BLaER1 treated with 17β-estradiol and CSF1 and Interleukin-3, amounts not matched to agents 10 nM and 100 nM (cell line): Measurements from ENCODE around the gene ZNF805.

Experiments
- H3K27ac ChIP-seq, 11 experiments: shearing (Covaris generic); formaldehyde crosslinking; 2 replicates each; pipeline ENCODE4 v1.8.1; 2022
- H3K27me3 ChIP-seq, 11 experiments: shearing (Covaris generic); formaldehyde crosslinking; 2 replicates each; pipeline ENCODE4 v1.8.1; 2022
- H3K36me3 ChIP-seq, 11 experiments: shearing (Covaris generic); formaldehyde crosslinking; 2 replicates each; pipeline ENCODE4 v1.8.1; 2022
- H3K4me1 ChIP-seq, 10 experiments: shearing (Covaris generic); formaldehyde crosslinking; 2 replicates each; pipeline ENCODE4 v1.8.1; 2022
- H3K4me2 ChIP-seq, 11 experiments: shearing (Covaris generic); formaldehyde crosslinking; 2 replicates each; pipeline ENCODE4 v1.8.1; 2022
- H3K4me3 ChIP-seq, 10 experiments: shearing (Covaris generic); formaldehyde crosslinking; 2 replicates each; pipeline ENCODE4 v1.8.1; 2022
- H3K9ac ChIP-seq, 11 experiments: shearing (Covaris generic); formaldehyde crosslinking; 2 replicates each; pipeline ENCODE4 v1.8.1; 2022
- H3K9me3 ChIP-seq, 11 experiments: shearing (Covaris generic); formaldehyde crosslinking; replicated peaks in 1 of 11; 2 replicates each; pipeline ENCODE4 v1.8.1; 2022
- H4K20me1 ChIP-seq, 11 experiments: shearing (Covaris generic); formaldehyde crosslinking; 2 replicates each; pipeline ENCODE4 v1.8.1; 2022
- Cebpa-rat ChIP-seq, 11 experiments: shearing (Covaris generic); IDR thresholded peaks; 2 replicates each; pipeline ENCODE4 v1.8.1; 2022

The ZNF805 gene

GRCh38 chr19:57227502-57227901 is 12.9 kb upstream of the ZNF805 start:
- Histone ChIP-seq H3K9me3 (peaks cover 0 to 6% (median 0%) of the 10 kb centered on the region in 11 experiments; a peak in 3 of 22 replicates), H3K27me3 (peaks cover 21 to 79% (median 32%) of the 10 kb centered on the region in 11 experiments), H3K27ac (no peak overlapping the region), H4K20me1 (peaks cover 5 to 100% (median 92%) of the 10 kb centered on the region in 11 experiments; a peak in 19 of 22 replicates), H3K4me3 (no peak overlapping the region), H3K4me1 (peaks cover 15 to 21% (median 17%) of the 10 kb centered on the region in 10 experiments), H3K36me3 (no peaks in the 10 kb centered on the region), H3K9ac (no peak overlapping the region), H3K4me2 (no peak overlapping the region)
- TF ChIP-seq Cebpa-rat (IDR thresholded peaks at IDR 0.05) = no peak

- H3K27ac ChIP-seq = peak overlapping the region in 2 of 11 experiments; percentile 47 to 54; a peak in 2 of 22 replicates
- peak overlapping the region; percentile 52 to 94 (median 84) for H3K4me2 ChIP-seq
- H3K9ac ChIP-seq = peak overlapping the region in 2 of 11 experiments; percentile 22 to 52; a peak in 2 of 22 replicates
- no peak overlapping the region for H3K4me3 ChIP-seq
- no peaks in the 10 kb centered on the region for H3K36me3 ChIP-seq
- peaks cover 30 to 39% (median 35%) of the 10 kb centered on the region in 10 experiments for H3K4me1 ChIP-seq
- peaks cover 47 to 88% (median 60%) of the 10 kb centered on the region in 11 experiments for H3K27me3 ChIP-seq
- no peak for TF ChIP-seq Cebpa-rat (IDR thresholded peaks at IDR 0.05)
- peaks cover 0 to 6% (median 0%) of the 10 kb centered on the region in 11 experiments; a peak in 3 of 22 replicates for H3K9me3 ChIP-seq
- H4K20me1 ChIP-seq = peaks cover 0 to 94% (median 79%) of the 10 kb centered on the region in 11 experiments; a peak in 18 of 22 replicates
These were observed 8.7 kb upstream of the ZNF805 start for GRCh38 chr19:57231686-57232085.

- Histone ChIP-seq H3K4me1 (peaks cover 30 to 39% (median 35%) of the 10 kb centered on the region in 10 experiments), H4K20me1 (peaks cover 0 to 79% (median 65%) of the 10 kb centered on the region in 11 experiments; a peak in 18 of 22 replicates), H3K9me3 (peaks cover 0 to 6% (median 0%) of the 10 kb centered on the region in 11 experiments; a peak in 3 of 22 replicates), H3K4me2 (peak overlapping the region; percentile 52 to 94 (median 80)), H3K4me3 (peak overlapping the region in 2 of 10 experiments; percentile 4 to 32; a peak in 2 of 20 replicates), H3K27ac (0 out of 22 replicates have a peak overlapping the region, but pooled peaks of 2 of the 11 experiments have one; percentile 10 to 17), H3K9ac (no peak overlapping the region), H3K36me3 (no peaks in the 10 kb centered on the region), H3K27me3 (peaks cover 47 to 88% (median 64%) of the 10 kb centered on the region in 11 experiments)
- peak in 1 of 11 experiments; percentile 35; a peak in 1 of 22 replicates for TF ChIP-seq Cebpa-rat (IDR thresholded peaks at IDR 0.05)
These were observed 7.2 kb upstream of the ZNF805 start for GRCh38 chr19:57233207-57233606.

GRCh38 chr19:57239982-57240310 is 486 bp upstream of the ZNF805 start:
- Histone ChIP-seq H3K4me3 (peak overlapping the region; percentile 79 to 91 (median 88)), H3K27me3 (peaks cover 14 to 42% (median 23%) of the 10 kb centered on the region in 11 experiments), H3K9me3 (no peaks in the 10 kb centered on the region), H3K4me1 (peaks cover 18 to 25% (median 20%) of the 10 kb centered on the region in 10 experiments), H4K20me1 (peaks cover 0 to 49% (median 7%) of the 10 kb centered on the region in 11 experiments; a peak in 16 of 22 replicates), H3K9ac (peak overlapping the region; percentile 85 to 92 (median 89)), H3K4me2 (peak overlapping the region; percentile 80 to 95 (median 90)), H3K27ac (peak overlapping the region; percentile 74 to 90 (median 85); a peak in 21 of 22 replicates), H3K36me3 (peaks cover 11 to 18% (median 15%) of the 10 kb centered on the region in 11 experiments)
- TF ChIP-seq Cebpa-rat (IDR thresholded peaks at IDR 0.05) = no peak

- H3K4me1 ChIP-seq = peaks cover 18 to 25% (median 20%) of the 10 kb centered on the region in 10 experiments
- peaks cover 0 to 40% (median 6%) of the 10 kb centered on the region in 11 experiments; a peak in 9 of 22 replicates for H4K20me1 ChIP-seq
- H3K9me3 ChIP-seq = no peaks in the 10 kb centered on the region
- H3K27ac ChIP-seq = peak overlapping the region; percentile 74 to 90 (median 85)
- peak overlapping the region; percentile 79 to 95 (median 90) for H3K4me2 ChIP-seq
- peak overlapping the region; percentile 85 to 92 (median 89) for H3K9ac ChIP-seq
- no peak for TF ChIP-seq Cebpa-rat (IDR thresholded peaks at IDR 0.05)
- H3K36me3 ChIP-seq = peaks cover 21 to 30% (median 24%) of the 10 kb centered on the region in 11 experiments
- peak overlapping the region; percentile 79 to 91 (median 88) for H3K4me3 ChIP-seq
- H3K27me3 ChIP-seq = peaks cover 1 to 30% (median 10%) of the 10 kb centered on the region in 11 experiments; a peak in 19 of 22 replicates
These were observed 744 bp downstream of the ZNF805 start for GRCh38 chr19:57241176-57241575.

- peaks cover 32 to 47% (median 39%) of the 10 kb centered on the region in 11 experiments for H3K36me3 ChIP-seq
- H3K9ac ChIP-seq = peak overlapping the region in 2 of 11 experiments; percentile 4 to 34; a peak in 1 of 22 replicates
- no peaks in the 10 kb centered on the region for H3K9me3 ChIP-seq
- H3K4me1 ChIP-seq = peaks cover 18 to 25% (median 20%) of the 10 kb centered on the region in 10 experiments
- H3K4me2 ChIP-seq = peak overlapping the region in 2 of 11 experiments; percentile 93 to 95; a peak in 4 of 22 replicates
- no peak overlapping the region for H3K27ac ChIP-seq
- no peak overlapping the region for H3K4me3 ChIP-seq
- H3K27me3 ChIP-seq = peaks cover 0 to 13% (median 0%) of the 10 kb centered on the region in 11 experiments; a peak in 5 of 22 replicates
- H4K20me1 ChIP-seq = peaks cover 0 to 54% (median 16%) of the 10 kb centered on the region in 11 experiments; a peak in 10 of 22 replicates
- no peak for TF ChIP-seq Cebpa-rat (IDR thresholded peaks at IDR 0.05)
These were observed 2.4 kb downstream of the ZNF805 start for GRCh38 chr19:57242821-57243220.

GRCh38 chr19:57244513-57244912 is 4.1 kb downstream of the ZNF805 start:
- peaks cover 45 to 63% (median 54%) of the 10 kb centered on the region in 11 experiments for H3K36me3 ChIP-seq
- H3K27ac ChIP-seq = no peak overlapping the region
- no peak for TF ChIP-seq Cebpa-rat (IDR thresholded peaks at IDR 0.05)
- no peak overlapping the region for H3K4me3 ChIP-seq
- no peak overlapping the region for H3K4me2 ChIP-seq
- H3K4me1 ChIP-seq = peaks cover 18 to 25% (median 20%) of the 10 kb centered on the region in 10 experiments
- H4K20me1 ChIP-seq = peaks cover 0 to 57% (median 16%) of the 10 kb centered on the region in 11 experiments; a peak in 10 of 22 replicates
- no peak overlapping the region for H3K9ac ChIP-seq
- no peaks in the 10 kb centered on the region for H3K9me3 ChIP-seq
- no peaks in the 10 kb centered on the region for H3K27me3 ChIP-seq

- no peak overlapping the region for H3K27ac ChIP-seq
- H3K4me1 ChIP-seq = peaks cover 16 to 22% (median 17%) of the 10 kb centered on the region in 10 experiments
- TF ChIP-seq Cebpa-rat (IDR thresholded peaks at IDR 0.05) = no peak
- H3K9ac ChIP-seq = no peak overlapping the region
- H4K20me1 ChIP-seq = peaks cover 0 to 57% (median 16%) of the 10 kb centered on the region in 11 experiments; a peak in 10 of 22 replicates
- no peak overlapping the region for H3K4me3 ChIP-seq
- no peak overlapping the region for H3K4me2 ChIP-seq
- no peaks in the 10 kb centered on the region for H3K9me3 ChIP-seq
- H3K27me3 ChIP-seq = no peaks in the 10 kb centered on the region
- peaks cover 48 to 66% (median 57%) of the 10 kb centered on the region in 11 experiments for H3K36me3 ChIP-seq
These were observed 4.6 kb downstream of the ZNF805 start for GRCh38 chr19:57245066-57245465.

GRCh38 chr19:57245959-57246358 is 5.5 kb downstream of the ZNF805 start:
- Histone ChIP-seq H3K27ac (no peak overlapping the region), H3K27me3 (no peaks in the 10 kb centered on the region), H3K4me2 (no peak overlapping the region), H3K4me3 (no peak overlapping the region), H3K36me3 (peaks cover 53 to 75% (median 66%) of the 10 kb centered on the region in 11 experiments), H4K20me1 (peaks cover 0 to 57% (median 16%) of the 10 kb centered on the region in 11 experiments; a peak in 10 of 22 replicates), H3K4me1 (peaks cover 14 to 20% (median 15%) of the 10 kb centered on the region in 10 experiments), H3K9me3 (no peaks in the 10 kb centered on the region), H3K9ac (no peak overlapping the region)
- no peak for TF ChIP-seq Cebpa-rat (IDR thresholded peaks at IDR 0.05)
